Brain microvascular endothelial cell (primary cell): ENCODE results near the gene APLF.

Experiments used
- DNase-seq: peaks from one replicate; pipeline ENCODE4 v3.0.0-alpha.2; 2020
- H3K27ac ChIP-seq: fragments of 250-450 bp; sonication (Bioruptor Pico); 2 replicates; pipeline ENCODE4 v1.5.1; 2020; ENCODE audit warnings: mild to moderate bottlenecking, moderate library complexity
- H3K27me3 ChIP-seq: fragments of 250-450 bp; sonication (Bioruptor Pico); replicated peaks from 2 replicates; pipeline ENCODE4 v1.5.1; 2020; ENCODE audit warnings: mild to moderate bottlenecking
- H3K36me3 ChIP-seq: fragments of 250-450 bp; sonication (Bioruptor Pico); replicated peaks from 2 replicates; pipeline ENCODE4 v1.5.1; 2020; ENCODE audit warnings: mild to moderate bottlenecking
- H3K4me3 ChIP-seq: 2 replicates; pipeline ENCODE4 v1.5.1; 2011; ENCODE audit warnings: low read depth, mild to moderate bottlenecking, control low read depth, low read length, moderate library complexity
- in situ Hi-C: cut with HindIII; loops from 2 replicates; pipeline ENCODE4 v1.10.0; 2017; ENCODE audit warnings: low sequenced_read_pairs, low pct_ligation_motif_present
- TF ChIP-seq, protein P1 (sequence below): IDR thresholded peaks from 2 replicates; pipeline ENCODE4 v1.5.1; 2011; ENCODE audit warnings: low read depth, mild to moderate bottlenecking, moderate library complexity, low read length, control low read depth, inconsistent platforms; ENCODE audit errors: missing control alignments

The APLF gene

GRCh38 chr2:68627615-68628014 is 160.2 kb downstream of the APLF start:
- TF ChIP-seq, protein P1, sequence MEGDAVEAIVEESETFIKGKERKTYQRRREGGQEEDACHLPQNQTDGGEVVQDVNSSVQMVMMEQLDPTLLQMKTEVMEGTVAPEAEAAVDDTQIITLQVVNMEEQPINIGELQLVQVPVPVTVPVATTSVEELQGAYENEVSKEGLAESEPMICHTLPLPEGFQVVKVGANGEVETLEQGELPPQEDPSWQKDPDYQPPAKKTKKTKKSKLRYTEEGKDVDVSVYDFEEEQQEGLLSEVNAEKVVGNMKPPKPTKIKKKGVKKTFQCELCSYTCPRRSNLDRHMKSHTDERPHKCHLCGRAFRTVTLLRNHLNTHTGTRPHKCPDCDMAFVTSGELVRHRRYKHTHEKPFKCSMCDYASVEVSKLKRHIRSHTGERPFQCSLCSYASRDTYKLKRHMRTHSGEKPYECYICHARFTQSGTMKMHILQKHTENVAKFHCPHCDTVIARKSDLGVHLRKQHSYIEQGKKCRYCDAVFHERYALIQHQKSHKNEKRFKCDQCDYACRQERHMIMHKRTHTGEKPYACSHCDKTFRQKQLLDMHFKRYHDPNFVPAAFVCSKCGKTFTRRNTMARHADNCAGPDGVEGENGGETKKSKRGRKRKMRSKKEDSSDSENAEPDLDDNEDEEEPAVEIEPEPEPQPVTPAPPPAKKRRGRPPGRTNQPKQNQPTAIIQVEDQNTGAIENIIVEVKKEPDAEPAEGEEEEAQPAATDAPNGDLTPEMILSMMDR: no peak
- H3K27me3 ChIP-seq: no peaks in the 10 kb centered on the region
- no peak for DNase-seq

More at GRCh38 chr2:68627615-68628014, 160.2 kb downstream of the APLF start:
- H3K36me3 ChIP-seq: no peaks in the 10 kb centered on the region
- in situ Hi-C loops: no loop called here
- H3K4me3 ChIP-seq: no peak overlapping the region
- no peak overlapping the region for H3K27ac ChIP-seq
